PFSK-1 (cell line): ENCODE measurements around the gene PRELID1.

ENCODE experiments used
- FOXP2 ChIP-seq: optimal IDR thresholded peaks from 2 replicates; pipeline ENCODE3; 2011; ENCODE audit warnings: borderline replicate concordance, control low read depth, inconsistent platforms; ENCODE audit not compliant: insufficient read depth; ENCODE audit errors: extremely low read length, extremely low read depth
- POLR2AphosphoS5 ChIP-seq: IDR thresholded peaks from 2 replicates; pipeline ENCODE4 v1.6.1; 2012; ENCODE audit warnings: low read depth, mild to moderate bottlenecking, control low read depth, low read length, moderate library complexity
- SIN3A ChIP-seq: IDR thresholded peaks from 2 replicates; pipeline ENCODE4 v1.6.1; 2012; ENCODE audit warnings: mild to moderate bottlenecking, low read length, moderate library complexity, borderline replicate concordance; ENCODE audit not compliant: insufficient read depth
- TAF1 ChIP-seq: IDR thresholded peaks from 2 replicates; pipeline ENCODE4 v1.6.1; 2012; ENCODE audit warnings: low read length, control low read depth, borderline replicate concordance; ENCODE audit not compliant: insufficient read depth
- TF ChIP-seq, protein P1 (sequence below), 2 experiments: IDR thresholded peaks; 2 replicates each; pipeline versions ENCODE4 v1.6.1 to v1.8.0; 2011 to 2012; ENCODE audit warnings: low read depth in 2 of 2, low read length in 2 of 2, control low read depth in 1 of 2, inconsistent platforms in 1 of 2, mild to moderate bottlenecking in 1 of 2, moderate library complexity in 1 of 2; ENCODE audit not compliant: insufficient read depth in 1 of 2

GRCh38 chr5:177299697-177300096 is 3.9 kb upstream of the PRELID1 start:
- no peak for TF ChIP-seq TAF1
- TF ChIP-seq, protein P1, sequence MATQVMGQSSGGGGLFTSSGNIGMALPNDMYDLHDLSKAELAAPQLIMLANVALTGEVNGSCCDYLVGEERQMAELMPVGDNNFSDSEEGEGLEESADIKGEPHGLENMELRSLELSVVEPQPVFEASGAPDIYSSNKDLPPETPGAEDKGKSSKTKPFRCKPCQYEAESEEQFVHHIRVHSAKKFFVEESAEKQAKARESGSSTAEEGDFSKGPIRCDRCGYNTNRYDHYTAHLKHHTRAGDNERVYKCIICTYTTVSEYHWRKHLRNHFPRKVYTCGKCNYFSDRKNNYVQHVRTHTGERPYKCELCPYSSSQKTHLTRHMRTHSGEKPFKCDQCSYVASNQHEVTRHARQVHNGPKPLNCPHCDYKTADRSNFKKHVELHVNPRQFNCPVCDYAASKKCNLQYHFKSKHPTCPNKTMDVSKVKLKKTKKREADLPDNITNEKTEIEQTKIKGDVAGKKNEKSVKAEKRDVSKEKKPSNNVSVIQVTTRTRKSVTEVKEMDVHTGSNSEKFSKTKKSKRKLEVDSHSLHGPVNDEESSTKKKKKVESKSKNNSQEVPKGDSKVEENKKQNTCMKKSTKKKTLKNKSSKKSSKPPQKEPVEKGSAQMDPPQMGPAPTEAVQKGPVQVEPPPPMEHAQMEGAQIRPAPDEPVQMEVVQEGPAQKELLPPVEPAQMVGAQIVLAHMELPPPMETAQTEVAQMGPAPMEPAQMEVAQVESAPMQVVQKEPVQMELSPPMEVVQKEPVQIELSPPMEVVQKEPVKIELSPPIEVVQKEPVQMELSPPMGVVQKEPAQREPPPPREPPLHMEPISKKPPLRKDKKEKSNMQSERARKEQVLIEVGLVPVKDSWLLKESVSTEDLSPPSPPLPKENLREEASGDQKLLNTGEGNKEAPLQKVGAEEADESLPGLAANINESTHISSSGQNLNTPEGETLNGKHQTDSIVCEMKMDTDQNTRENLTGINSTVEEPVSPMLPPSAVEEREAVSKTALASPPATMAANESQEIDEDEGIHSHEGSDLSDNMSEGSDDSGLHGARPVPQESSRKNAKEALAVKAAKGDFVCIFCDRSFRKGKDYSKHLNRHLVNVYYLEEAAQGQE (IDR thresholded peaks at IDR 0.05; ENCODE audit: insufficient read depth in 1 of 2, low read depth in 2 of 2, low read length in 2 of 2) = no peak
- TF ChIP-seq FOXP2 = no peak
- TF ChIP-seq POLR2AphosphoS5 = no peak; the same call in 1 of the 2 replicates
- TF ChIP-seq SIN3A = no peak
